Right lobe of liver (tissue), 4 donors: ENCODE results near the gene BSCL2.

Experiments used
- POLR2A ChIP-seq: fragments of 450-650 bp; IDR thresholded peaks from one replicate; pipeline ENCODE4 v1.6.1; 2017; ENCODE audit warnings: antibody characterized with exemption, mild to moderate bottlenecking
- TF ChIP-seq, protein P1 (sequence below), 4 donors: fragments of 200-600 bp in 3 of 4; fragments of 450-650 bp in 1 of 4; IDR thresholded peaks; one replicate each; pipeline versions ENCODE4 v1.5.1 to v1.8.0; 2016 to 2022; ENCODE audit warnings: antibody characterized with exemption in 4 of 4, mild to moderate bottlenecking in 2 of 4
- donor health status: DM: no; HTN: no; CAD: no.
- donor health status: DM: no; HTN: no; CAD: no.
- donor health status: DM: no; HTN: yes; CAD: no.

DNA sequence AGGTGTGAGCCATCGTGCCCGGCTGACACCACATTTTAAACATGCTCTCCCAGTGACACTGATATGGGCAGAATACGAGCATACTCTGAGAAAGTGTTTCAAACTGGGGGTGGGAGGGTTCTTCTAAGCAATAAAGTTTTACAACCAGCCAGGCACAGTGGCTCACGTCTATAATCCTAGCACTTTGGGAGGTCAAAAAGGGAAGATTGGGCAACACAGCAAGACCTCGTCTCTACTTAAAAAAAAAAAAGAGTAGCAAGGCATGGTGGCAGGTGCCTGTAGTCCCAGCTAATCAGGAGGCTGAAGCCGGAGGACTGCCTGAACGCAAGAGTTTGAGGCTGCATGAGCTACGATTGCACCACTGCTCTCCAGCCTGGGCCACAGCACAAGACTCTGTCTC is 63.0 kb downstream of the BSCL2 start:
- TF ChIP-seq, protein P1, sequence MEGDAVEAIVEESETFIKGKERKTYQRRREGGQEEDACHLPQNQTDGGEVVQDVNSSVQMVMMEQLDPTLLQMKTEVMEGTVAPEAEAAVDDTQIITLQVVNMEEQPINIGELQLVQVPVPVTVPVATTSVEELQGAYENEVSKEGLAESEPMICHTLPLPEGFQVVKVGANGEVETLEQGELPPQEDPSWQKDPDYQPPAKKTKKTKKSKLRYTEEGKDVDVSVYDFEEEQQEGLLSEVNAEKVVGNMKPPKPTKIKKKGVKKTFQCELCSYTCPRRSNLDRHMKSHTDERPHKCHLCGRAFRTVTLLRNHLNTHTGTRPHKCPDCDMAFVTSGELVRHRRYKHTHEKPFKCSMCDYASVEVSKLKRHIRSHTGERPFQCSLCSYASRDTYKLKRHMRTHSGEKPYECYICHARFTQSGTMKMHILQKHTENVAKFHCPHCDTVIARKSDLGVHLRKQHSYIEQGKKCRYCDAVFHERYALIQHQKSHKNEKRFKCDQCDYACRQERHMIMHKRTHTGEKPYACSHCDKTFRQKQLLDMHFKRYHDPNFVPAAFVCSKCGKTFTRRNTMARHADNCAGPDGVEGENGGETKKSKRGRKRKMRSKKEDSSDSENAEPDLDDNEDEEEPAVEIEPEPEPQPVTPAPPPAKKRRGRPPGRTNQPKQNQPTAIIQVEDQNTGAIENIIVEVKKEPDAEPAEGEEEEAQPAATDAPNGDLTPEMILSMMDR (IDR thresholded peaks at IDR 0.05): no peak
- TF ChIP-seq POLR2A: no peak
